ENCODE results near the gene TMEM132A. TPM values are rescaled to one million over a fixed set of nuclear protein-coding genes. Genes with fewer than 3 reads are reported as not detected.

Gene TMEM132A
- total and polyA plus RNA-seq, 2 of the 13 experiments (the other 11 are each of a cell fraction or from before 2014, with no cell fraction given) = 11.1 to 32.9 TPM

GRCh38 chr11:60906132-60906972 is 17.9 kb upstream of the TMEM132A start, which contains the start of gene PRPF19 (continued):
- TF ChIP-seq ZBTB2 (CRISPR knock-in tag; IDR thresholded peaks at IDR 0.05; ENCODE audit: low read depth) (peak; percentile 89), RFX5 (IDR thresholded peaks at IDR 0.05; ENCODE audit: low read depth, low read length) (no peak), AHDC1 (CRISPR knock-in tag; IDR thresholded peaks at IDR 0.05; ENCODE audit: borderline replicate concordance) (no peak), NFE2 (CRISPR knock-in tag; IDR thresholded peaks at IDR 0.05) (no peak), RNF219 (CRISPR knock-in tag; IDR thresholded peaks at IDR 0.05) (no peak), ZNF83 (CRISPR knock-in tag; IDR thresholded peaks at IDR 0.05; ENCODE audit: borderline replicate concordance) (no peak), CC2D1A (CRISPR knock-in tag; IDR thresholded peaks at IDR 0.05) (no peak), ZNF138 (CRISPR knock-in tag; IDR thresholded peaks at IDR 0.05; ENCODE audit: low read depth) (peak; percentile 78), ZNF775 (CRISPR knock-in tag; IDR thresholded peaks at IDR 0.05; ENCODE audit: borderline replicate concordance) (no peak), AFF4 (CRISPR knock-in tag; IDR thresholded peaks at IDR 0.05) (no peak), CBFB (CRISPR knock-in tag; IDR thresholded peaks at IDR 0.05) (peak; percentile 70; the same call in 1 of the 2 replicates), SNRNP70 (IDR thresholded peaks at IDR 0.05; ENCODE audit: low read depth, low read length) (no peak), SETDB1 (CRISPR knock-in tag; IDR thresholded peaks at IDR 0.05; ENCODE audit: borderline replicate concordance) (no peak; the same call in 1 of the 2 replicates), KLF13 (CRISPR knock-in tag; IDR thresholded peaks at IDR 0.05) (no peak), ZNF616 (CRISPR knock-in tag; IDR thresholded peaks at IDR 0.05; ENCODE audit: low read depth) (peak; percentile 72; the same call in 1 of the 2 replicates)
